Smooth muscle cell (in vitro differentiated cells): ENCODE data around the gene TUBGCP6. TPM values are rescaled to one million over a fixed set of nuclear protein-coding genes. Genes with fewer than 3 reads are reported as not detected.

Experiments
- DNase-seq: peaks from one replicate; lab custom pipeline; 2025; ENCODE audit not compliant: unreplicated experiment; lab: John Stamatoyannopoulos, UW
- H2AFZ ChIP-seq: fragments of 200-600 bp; sonication (generic); 2 replicates; pipeline ENCODE4 v1.6.0; 2016; ENCODE audit warnings: antibody characterized with exemption, low read depth, mild to moderate bottlenecking
- H3F3A ChIP-seq: fragments of 200-600 bp; sonication (generic); 2 replicates; pipeline ENCODE4 v1.6.0; 2017; ENCODE audit warnings: antibody characterized with exemption, low read depth
- H3K27ac ChIP-seq: fragments of 200-600 bp; sonication (generic); 2 replicates; pipeline ENCODE4 v1.5.1; 2016; ENCODE audit warnings: low read depth, mild to moderate bottlenecking
- H3K27me3 ChIP-seq: fragments of 200-600 bp; sonication (generic); 2 replicates; pipeline ENCODE4 v1.6.1; 2016; ENCODE audit warnings: low read depth, mild to moderate bottlenecking
- H3K36me3 ChIP-seq: fragments of 200-600 bp; sonication (generic); 2 replicates; pipeline ENCODE4 v1.5.1; 2016; ENCODE audit warnings: low read depth
- H3K4me1 ChIP-seq: fragments of 200-600 bp; sonication (generic); 2 replicates; pipeline ENCODE4 v1.5.1; 2016; ENCODE audit warnings: low read depth
- H3K4me2 ChIP-seq: fragments of 200-600 bp; sonication (generic); 2 replicates; pipeline ENCODE4 v1.6.0; 2016; ENCODE audit warnings: mild to moderate bottlenecking
- H3K4me3 ChIP-seq: fragments of 200-600 bp; sonication (generic); 2 replicates; pipeline ENCODE4 v1.5.1; 2016; ENCODE audit warnings: mild to moderate bottlenecking
- H3K79me2 ChIP-seq: fragments of 200-600 bp; sonication (generic); 2 replicates; pipeline ENCODE4 v1.6.0; 2016; ENCODE audit warnings: low read depth, mild to moderate bottlenecking
- H3K9ac ChIP-seq: fragments of 200-600 bp; sonication (generic); 2 replicates; pipeline ENCODE4 v1.6.0; 2016; ENCODE audit warnings: low read depth
- H3K9me3 ChIP-seq: fragments of 200-600 bp; sonication (generic); replicated peaks from 2 replicates; pipeline ENCODE4 v1.5.1; 2016; ENCODE audit warnings: low read depth
- H4K20me1 ChIP-seq: fragments of 200-600 bp; sonication (generic); 2 replicates; pipeline ENCODE4 v1.6.0; 2016; ENCODE audit warnings: low read depth
- CTCF ChIP-seq: fragments of 200-600 bp; sonication (generic); IDR thresholded peaks from 2 replicates; pipeline ENCODE4 v1.5.1; 2017; ENCODE audit warnings: borderline replicate concordance, mild to moderate bottlenecking, antibody characterized with exemption; ENCODE audit not compliant: insufficient read depth, poor library complexity, severe bottlenecking
- WGBS: methylation state at CpG from one replicate; pipeline ENCODE4 v1.1.7; 2016; ENCODE audit warnings: low lambda C conversion rate; 5-methylcytosine and 5-hydroxymethylcytosine counted together
- polyA plus RNA-seq: library from polyadenylated mRNA; unstranded; fragments of >200 nt; fragmentation: Nextera tagmentation; extraction: Ambion mirVana; gene quantifications from 2 replicates; pipeline ENCODE4 v1.2.1, GENCODE V29; 2016
- total RNA-seq: library from RNA; depleted of rRNA; stranded (reverse); fragments of >200 nt; gene quantifications from 2 replicates; pipeline ENCODE4 v1.2.3, GENCODE V29; 2014

The TUBGCP6 gene
- total and polyA plus RNA-seq, 2 experiments from 2014 or later: 10.0 to 22.7 TPM

GRCh38 chr22:50176850-50177536, 67.8 kb downstream of the TUBGCP6 start:
- H3F3A ChIP-seq: no peaks in the 10 kb centered on the region
- H2AFZ ChIP-seq: no peak overlapping the region
- no peaks in the 10 kb centered on the region for H3K36me3 ChIP-seq
- no peak overlapping the region for H3K27ac ChIP-seq
- H3K27me3 ChIP-seq: no peaks in the 10 kb centered on the region
- no peaks in the 10 kb centered on the region for H4K20me1 ChIP-seq
- DNase-seq: no peak
- no peak overlapping the region for H3K4me2 ChIP-seq
- H3K4me1 ChIP-seq: no peaks in the 10 kb centered on the region
- TF ChIP-seq CTCF: no peak
- H3K4me3 ChIP-seq: no peak overlapping the region
- H3K9me3 ChIP-seq: no peaks in the 10 kb centered on the region
- no peak overlapping the region for H3K9ac ChIP-seq
- 97% methylated on average over 67 of the region's 76 CpGs for WGBS
- H3K79me2 ChIP-seq: no peaks in the 10 kb centered on the region

GRCh38 chr22:50175921-50176849, 68.6 kb downstream of the TUBGCP6 start:
- Histone ChIP-seq H3K27me3 (no peaks in the 10 kb centered on the region), H3K4me1 (no peaks in the 10 kb centered on the region), H2AFZ (no peak overlapping the region), H3F3A (no peaks in the 10 kb centered on the region), H3K4me2 (no peak overlapping the region), H3K4me3 (no peak overlapping the region), H4K20me1 (no peaks in the 10 kb centered on the region), H3K9me3 (no peaks in the 10 kb centered on the region), H3K27ac (no peak overlapping the region), H3K79me2 (no peaks in the 10 kb centered on the region), H3K9ac (no peak overlapping the region), H3K36me3 (no peaks in the 10 kb centered on the region)
- DNase-seq: no peak
- WGBS: 86% methylated on average over 27 of the region's 27 CpGs
- TF ChIP-seq CTCF: no peak

GRCh38 chr22:50175191-50175461, 69.7 kb downstream of the TUBGCP6 start:
- no peaks in the 10 kb centered on the region for H3K9me3 ChIP-seq
- 100% methylated on average over 3 of the region's 6 CpGs for WGBS

More at GRCh38 chr22:50175191-50175461, 69.7 kb downstream of the TUBGCP6 start:
- no peaks in the 10 kb centered on the region for H3K36me3 ChIP-seq
- H2AFZ ChIP-seq: no peak overlapping the region
- no peak overlapping the region for H3K4me3 ChIP-seq
- no peak overlapping the region for H3K27ac ChIP-seq
- H4K20me1 ChIP-seq: no peaks in the 10 kb centered on the region
- H3K9ac ChIP-seq: no peak overlapping the region
- H3K79me2 ChIP-seq: no peaks in the 10 kb centered on the region
- H3K4me1 ChIP-seq: no peaks in the 10 kb centered on the region
- no peaks in the 10 kb centered on the region for H3F3A ChIP-seq
- H3K27me3 ChIP-seq: no peaks in the 10 kb centered on the region
- DNase-seq: no peak
- H3K4me2 ChIP-seq: no peak overlapping the region
- TF ChIP-seq CTCF: no peak
